MM.1S (cell line): Measurements from ENCODE around the gene POLN.

ENCODE experiments used
- DNase-seq: peaks from one replicate; pipeline ENCODE4 v3.0.0-alpha.2; 2015
- H2AFZ ChIP-seq: fragments of 300-600 bp; sonication (generic); 2 replicates; pipeline ENCODE4 v1.6.0; 2016; ENCODE audit warnings: antibody characterized with exemption, low read length
- H3F3A ChIP-seq: fragments of 300-600 bp; sonication (generic); 2 replicates; pipeline ENCODE4 v1.6.1; 2016; ENCODE audit warnings: mild to moderate bottlenecking, antibody characterized with exemption, low read length, moderate library complexity, mixed read lengths; ENCODE audit not compliant: insufficient read depth
- H3K27ac ChIP-seq: fragments of 300-600 bp; sonication (generic); 2 replicates; pipeline ENCODE4 v1.5.1; 2016; ENCODE audit warnings: mild to moderate bottlenecking, low read length
- H3K27me3 ChIP-seq: fragments of 300-600 bp; sonication (generic); replicated peaks from 2 replicates; pipeline ENCODE4 v1.6.0; 2016; ENCODE audit warnings: low read length; ENCODE audit not compliant: insufficient read depth
- H3K36me3 ChIP-seq: fragments of 300-600 bp; sonication (generic); replicated peaks from 2 replicates; pipeline ENCODE4 v1.6.1; 2016; ENCODE audit warnings: mild to moderate bottlenecking, low read length, mixed read lengths; ENCODE audit not compliant: insufficient read depth
- H3K4me1 ChIP-seq: fragments of 300-600 bp; sonication (generic); 2 replicates; pipeline ENCODE4 v1.6.1; 2016; ENCODE audit warnings: low read length, mixed read lengths
- H3K4me2 ChIP-seq: fragments of 300-600 bp; sonication (generic); 2 replicates; pipeline ENCODE4 v1.6.0; 2016; ENCODE audit warnings: low read depth, low read length
- H3K4me3 ChIP-seq: fragments of 300-600 bp; sonication (generic); 2 replicates; pipeline ENCODE4 v1.5.1; 2016; ENCODE audit warnings: low read length, mixed read lengths
- H3K79me2 ChIP-seq: fragments of 300-600 bp; sonication (generic); 2 replicates; pipeline ENCODE4 v1.6.1; 2016; ENCODE audit warnings: mixed run types, low read length, mixed read lengths
- H3K9ac ChIP-seq: fragments of 300-600 bp; sonication (generic); 2 replicates; pipeline ENCODE4 v1.6.1; 2016; ENCODE audit warnings: low read length, mixed read lengths
- H3K9me2 ChIP-seq: fragments of 300-600 bp; sonication (generic); replicated peaks from 2 replicates; pipeline ENCODE4 v1.6.1; 2016; ENCODE audit warnings: mild to moderate bottlenecking, low read length, mixed read lengths; ENCODE audit not compliant: insufficient read depth
- H3K9me3 ChIP-seq: fragments of 300-600 bp; sonication (generic); replicated peaks from 2 replicates; pipeline ENCODE4 v1.6.1; 2016; ENCODE audit warnings: mild to moderate bottlenecking, low read length, mixed read lengths; ENCODE audit not compliant: insufficient read depth
- H4K20me1 ChIP-seq: fragments of 300-600 bp; sonication (generic); 2 replicates; pipeline ENCODE4 v1.6.1; 2016; ENCODE audit warnings: mild to moderate bottlenecking, low read length, moderate library complexity, mixed read lengths; ENCODE audit not compliant: insufficient read depth
- CTCF ChIP-seq: fragments of 300-600 bp; sonication (generic); IDR thresholded peaks from 2 replicates; pipeline ENCODE4 v1.5.1; 2016; ENCODE audit warnings: antibody characterized with exemption, low read length, mixed read lengths
- EZH2 ChIP-seq: fragments of 300-600 bp; sonication (generic); optimal IDR thresholded peaks from 2 replicates; pipeline ENCODE3; 2017; ENCODE audit warnings: low read depth, mild to moderate bottlenecking, antibody characterized with exemption, low read length, mixed read lengths
- EZH2phosphoT487 ChIP-seq: fragments of 300-600 bp; sonication (generic); IDR thresholded peaks from 2 replicates; pipeline ENCODE4 v1.6.1; 2018; ENCODE audit warnings: antibody characterized with exemption, low read length

The POLN gene

GRCh38 chr4:2249526-2250356 is 7.8 kb upstream of the POLN start:
- no peak overlapping the region for H3K4me3 ChIP-seq
- H3K79me2 ChIP-seq, result no peaks in the 10 kb centered on the region
- no peaks in the 10 kb centered on the region for H3K9me2 ChIP-seq
- H3K4me2 ChIP-seq, result no peak overlapping the region
- no peak overlapping the region for H3K9ac ChIP-seq
- no peaks in the 10 kb centered on the region for H3K9me3 ChIP-seq
- TF ChIP-seq CTCF, result no peak
- no peak for TF ChIP-seq EZH2phosphoT487
- TF ChIP-seq EZH2, result no peak
- no peaks in the 10 kb centered on the region for H3K36me3 ChIP-seq
- no peak for DNase-seq
- H2AFZ ChIP-seq, result no peak overlapping the region
- no peak overlapping the region for H3K27ac ChIP-seq
- H3F3A ChIP-seq, result no peaks in the 10 kb centered on the region
- no peaks in the 10 kb centered on the region for H3K27me3 ChIP-seq
- H4K20me1 ChIP-seq, result no peaks in the 10 kb centered on the region
- H3K4me1 ChIP-seq, result no peaks in the 10 kb centered on the region; the same call in 1 of the 2 replicates

GRCh38 chr4:2248821-2249261 is 6.9 kb upstream of the POLN start:
- Histone ChIP-seq H3K79me2 (no peaks in the 10 kb centered on the region), H3K9ac (no peak overlapping the region), H4K20me1 (no peaks in the 10 kb centered on the region), H3K9me2 (no peaks in the 10 kb centered on the region), H3K9me3 (no peaks in the 10 kb centered on the region), H3K36me3 (no peaks in the 10 kb centered on the region), H3K27ac (no peak overlapping the region), H3K4me3 (no peak overlapping the region), H3K4me2 (no peak overlapping the region), H2AFZ (no peak overlapping the region), H3F3A (no peaks in the 10 kb centered on the region; the same call in 1 of the 2 replicates), H3K27me3 (no peaks in the 10 kb centered on the region), H3K4me1 (peaks cover 7% of the 10 kb centered on the region)
- TF ChIP-seq CTCF (no peak), EZH2 (no peak), EZH2phosphoT487 (no peak)
- no peak for DNase-seq

GRCh38 chr4:2248044-2248780 is 6.3 kb upstream of the POLN start:
- H3K9ac ChIP-seq, result no peak overlapping the region

More at GRCh38 chr4:2248044-2248780, 6.3 kb upstream of the POLN start:
- Histone ChIP-seq H3F3A (peaks cover 4% of the 10 kb centered on the region; the same call in 1 of the 2 replicates), H3K27me3 (no peaks in the 10 kb centered on the region), H3K9me2 (no peaks in the 10 kb centered on the region), H3K9me3 (no peaks in the 10 kb centered on the region), H3K4me2 (no peak overlapping the region), H3K4me1 (peaks cover 13% of the 10 kb centered on the region), H4K20me1 (no peaks in the 10 kb centered on the region), H3K27ac (no peak overlapping the region), H3K36me3 (no peaks in the 10 kb centered on the region), H2AFZ (no peak overlapping the region), H3K79me2 (no peaks in the 10 kb centered on the region), H3K4me3 (no peak overlapping the region)
- no peak for TF ChIP-seq EZH2phosphoT487
- TF ChIP-seq EZH2, result no peak
- no peak for TF ChIP-seq CTCF
- no peak for DNase-seq
